CD4-positive, alpha-beta T cell (primary cell): ENCODE measurements around the gene TCF3. TPM values are rescaled to one million over a fixed set of nuclear protein-coding genes. Genes with fewer than 3 reads are reported as not detected.
A peak's percentile ranks its signal among the peaks of the same experiment; 100 is the strongest.

ENCODE experiments used
- ATAC-seq: fragments of 200-7000 bp; cut with Tn5 transposase; one replicate; pipeline ENCODE4 v1.10.0; 2022; ENCODE audit warnings: mild to moderate bottlenecking; ENCODE audit not compliant: poor library complexity
- CTCF ChIA-PET: fragments of 350-600 bp; sonication (Branson Sonifier 250); formaldehyde crosslinking; loops from one replicate; lab custom pipeline; 2021; ENCODE audit warnings: antibody characterized with exemption, inconsistent platforms; lab: Charles Lee
- POLR2A ChIA-PET: fragments of 350-600 bp; sonication (Branson Sonifier 250); formaldehyde crosslinking; loops from one replicate; lab custom pipeline; 2021; ENCODE audit warnings: antibody characterized with exemption, inconsistent platforms; lab: Charles Lee
- DNase-seq, 14 experiments: peaks; one replicate each; pipeline ENCODE4 v3.0.0-alpha.2; 2013 to 2020; ENCODE audit warnings: mixed read lengths in 2 of 14
- H3K27ac ChIP-seq, 2 donors: one replicate each; pipeline versions ENCODE4 v1.5.1 to v1.7.0; 2013; ENCODE audit warnings: low read length in 2 of 2, low read depth in 1 of 2, mild to moderate bottlenecking in 1 of 2
- H3K27me3 ChIP-seq, 2 experiments: 1 replicate in 1 of 2; 2 replicates in 1 of 2; pipeline versions ENCODE4 v1.6.1 to v1.7.0; 2013; ENCODE audit warnings: low read length in 2 of 2, control low read depth in 1 of 2, mild to moderate bottlenecking in 1 of 2, moderate library complexity in 1 of 2; ENCODE audit not compliant: insufficient read depth in 2 of 2, control insufficient read depth in 1 of 2
- H3K36me3 ChIP-seq: one replicate; pipeline ENCODE4 v1.6.1; 2013; ENCODE audit warnings: low read length, control low read depth; ENCODE audit not compliant: insufficient read depth
- H3K4me1 ChIP-seq: one replicate; pipeline ENCODE4 v1.6.1; 2013; ENCODE audit warnings: low read length, control low read depth; ENCODE audit not compliant: insufficient read depth
- H3K4me3 ChIP-seq: one replicate; pipeline ENCODE4 v1.5.1; 2013; ENCODE audit warnings: mild to moderate bottlenecking, low read length, moderate library complexity
- H3K9me3 ChIP-seq, 2 experiments: 1 replicate in 1 of 2; 2 replicates in 1 of 2; pipeline versions ENCODE4 v1.6.1 to v1.7.0; 2013; ENCODE audit warnings: low read length in 2 of 2, mild to moderate bottlenecking in 2 of 2, control low read depth in 1 of 2, moderate library complexity in 1 of 2; ENCODE audit not compliant: control insufficient read depth in 1 of 2, insufficient read depth in 1 of 2
- H3K27ac Mint-ChIP-seq: one replicate; pipeline ENCODE4 v1.8.0; 2020; ENCODE audit warnings: mixed read lengths
- H3K27me3 Mint-ChIP-seq: one replicate; pipeline ENCODE4 v1.8.0; 2021; ENCODE audit warnings: mixed read lengths
- H3K36me3 Mint-ChIP-seq: one replicate; pipeline ENCODE4 v1.8.0; 2021; ENCODE audit warnings: low read depth, mixed read lengths
- H3K4me1 Mint-ChIP-seq: one replicate; pipeline ENCODE4 v1.8.0; 2021; ENCODE audit warnings: low read depth, mixed read lengths
- H3K4me3 Mint-ChIP-seq: one replicate; pipeline ENCODE4 v1.8.0; 2020; ENCODE audit warnings: mild to moderate bottlenecking, mixed read lengths
- H3K9me3 Mint-ChIP-seq: one replicate; pipeline ENCODE4 v1.8.0; 2020; ENCODE audit warnings: mixed read lengths
- intact Hi-C, 2 experiments: fragments of 100-400 bp; cut with DNase I in 1 of 2; cut with micrococcal nuclease in 1 of 2; formaldehyde crosslinking; loops; one replicate each; pipeline versions ENCODE4 v1.15.1 to v1.9.0; 2023 to 2025; cut with DNase I, micrococcal nuclease
- total RNA-seq, 174 experiments: library from RNA in 2 of 174; stranded (reverse) in 2 of 174; gene quantifications; one replicate each; pipeline ENCODE4 v1.2.3 and lab custom pipeline; 2021 to 2026
- TF ChIP-seq, protein P1 (sequence below): fragments of 200-600 bp; IDR thresholded peaks from one replicate; pipeline ENCODE4 v1.8.0; 2022; ENCODE audit warnings: antibody characterized with exemption, mild to moderate bottlenecking

The TCF3 gene
- total RNA-seq, 2 experiments from 2014 or later = 51.2 to 52.2 TPM

DNA sequence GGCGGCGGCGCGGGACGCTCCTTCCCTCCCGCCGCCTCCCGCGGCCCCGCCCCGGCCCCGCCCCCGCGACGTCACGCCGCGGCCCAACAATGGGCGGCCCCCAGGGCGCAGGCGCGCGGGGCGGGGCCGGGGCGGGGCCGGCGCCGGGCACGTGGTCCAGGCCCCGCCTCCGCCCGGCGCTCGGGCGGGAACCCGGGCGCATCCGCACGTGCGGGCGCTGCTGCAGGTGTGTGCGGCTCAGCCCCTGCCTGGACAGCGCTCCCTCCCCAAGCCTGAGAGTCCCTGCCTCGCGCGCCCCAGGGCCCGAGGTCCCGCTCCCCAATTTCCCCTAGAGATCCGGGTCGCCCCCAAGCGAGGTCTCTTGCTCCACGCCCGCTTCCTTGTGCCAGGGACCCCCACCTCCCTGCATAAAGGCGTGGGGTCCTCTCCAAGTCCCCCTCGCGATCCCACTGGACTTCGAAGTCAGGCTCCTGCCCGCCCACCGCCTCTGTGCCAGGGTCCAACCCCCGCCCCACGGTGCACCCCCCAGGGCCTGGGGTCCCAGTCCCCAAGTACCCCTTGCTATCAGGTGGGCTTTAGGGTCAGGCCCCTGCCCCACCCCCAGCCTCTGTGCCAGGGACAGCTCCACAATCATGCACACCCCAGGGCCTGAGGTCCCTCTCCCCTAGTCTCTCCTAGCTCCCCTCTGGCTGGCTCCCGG lies 83.9 kb downstream of the TCF3 start, which contains the start of gene MEX3D:
Gene MEX3D (minus strand): TSS at position 6 of the 700 bp plus-strand sequence. CDS start 267 bp downstream, outside the sequence.
- H3K4me3 ChIP-seq = peak within 1 kb of the TSS; percentile 32

DNA sequence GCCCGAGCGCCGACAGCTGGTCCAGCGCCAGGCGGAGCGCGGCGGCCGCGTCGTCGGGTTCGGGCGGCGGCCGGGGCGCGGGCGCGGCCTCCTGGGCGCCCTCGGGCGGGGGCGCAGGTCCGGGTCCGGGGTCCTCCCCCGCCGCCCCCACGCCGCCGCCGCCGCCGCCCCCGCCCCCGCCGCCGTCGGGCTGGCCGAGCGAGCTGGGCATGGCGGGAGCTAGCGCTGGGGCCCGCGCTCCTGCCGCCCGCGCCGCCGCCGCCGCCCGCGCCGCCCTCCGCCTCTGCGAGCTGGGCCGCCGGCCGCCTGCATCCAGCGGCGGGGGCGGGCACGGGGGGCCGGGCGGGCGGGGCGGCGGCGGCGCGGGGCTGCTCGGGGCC lies 84.6 kb downstream of the TCF3 start:
- CTCF ChIA-PET = no interaction called here
- no peak overlapping the region for H3K27ac ChIP-seq
- no peaks in the 10 kb centered on the region for H3K9me3 ChIP-seq
- Mint-ChIP-seq H3K9me3 (no peaks in the 10 kb centered on the region), H3K4me1 (peaks cover 4% of the 10 kb centered on the region), H3K4me3 (no peak overlapping the region), H3K27ac (no peak overlapping the region), H3K27me3 (peaks cover 4% of the 10 kb centered on the region), H3K36me3 (no peaks in the 10 kb centered on the region)
- TF ChIP-seq, protein P1, sequence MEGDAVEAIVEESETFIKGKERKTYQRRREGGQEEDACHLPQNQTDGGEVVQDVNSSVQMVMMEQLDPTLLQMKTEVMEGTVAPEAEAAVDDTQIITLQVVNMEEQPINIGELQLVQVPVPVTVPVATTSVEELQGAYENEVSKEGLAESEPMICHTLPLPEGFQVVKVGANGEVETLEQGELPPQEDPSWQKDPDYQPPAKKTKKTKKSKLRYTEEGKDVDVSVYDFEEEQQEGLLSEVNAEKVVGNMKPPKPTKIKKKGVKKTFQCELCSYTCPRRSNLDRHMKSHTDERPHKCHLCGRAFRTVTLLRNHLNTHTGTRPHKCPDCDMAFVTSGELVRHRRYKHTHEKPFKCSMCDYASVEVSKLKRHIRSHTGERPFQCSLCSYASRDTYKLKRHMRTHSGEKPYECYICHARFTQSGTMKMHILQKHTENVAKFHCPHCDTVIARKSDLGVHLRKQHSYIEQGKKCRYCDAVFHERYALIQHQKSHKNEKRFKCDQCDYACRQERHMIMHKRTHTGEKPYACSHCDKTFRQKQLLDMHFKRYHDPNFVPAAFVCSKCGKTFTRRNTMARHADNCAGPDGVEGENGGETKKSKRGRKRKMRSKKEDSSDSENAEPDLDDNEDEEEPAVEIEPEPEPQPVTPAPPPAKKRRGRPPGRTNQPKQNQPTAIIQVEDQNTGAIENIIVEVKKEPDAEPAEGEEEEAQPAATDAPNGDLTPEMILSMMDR = no peak
- peak in 1 of 14 experiments; percentile 51 for DNase-seq
- H3K4me3 ChIP-seq = no peak overlapping the region
- peak; percentile 38 for ATAC-seq
- peaks cover 13% of the 10 kb centered on the region for H3K4me1 ChIP-seq
- intact Hi-C loops = loop anchor here in 1 of 2 experiments (1.0 to 2.0 kb wide), 2 partner anchors 23 to 37 kb away; partner anchors contain the start of gene UQCR11
- H3K27me3 ChIP-seq = no peaks in the 10 kb centered on the region
- POLR2A ChIA-PET = no interaction called here
- no peaks in the 10 kb centered on the region for H3K36me3 ChIP-seq

More for the DNA sequence above, 83.9 kb downstream of the TCF3 start, which contains the start of gene MEX3D:
- H3K27me3 ChIP-seq = no peaks in the 10 kb centered on the region
- peaks cover 13% of the 10 kb centered on the region for H3K4me1 ChIP-seq
- ChIA-PET CTCF (no interaction called here), POLR2A (interaction anchor here (0.6 kb wide), 1 partner anchor 25 kb away, joined by 3 read pairs; no protein-coding TSS in a partner anchor)
- Mint-ChIP-seq H3K4me3 (peak within 1 kb of the TSS; percentile 45), H3K9me3 (no peaks in the 10 kb centered on the region), H3K27ac (no peak within 1 kb of the TSS), H3K36me3 (no peaks in the 10 kb centered on the region), H3K27me3 (peaks cover 4% of the 10 kb centered on the region), H3K4me1 (peaks cover 4% of the 10 kb centered on the region)
- ATAC-seq (peak; percentile 89), DNase-seq (peak; percentile 68 to 96 (median 83))
- H3K36me3 ChIP-seq = no peaks in the 10 kb centered on the region
- intact Hi-C loops = loop anchor here in 1 of 2 experiments (1.0 to 2.0 kb wide), 3 partner anchors 22 to 83 kb away; partner anchors contain the start of gene UQCR11
- no peak within 1 kb of the TSS for H3K27ac ChIP-seq
- no peaks in the 10 kb centered on the region for H3K9me3 ChIP-seq
- TF ChIP-seq, protein P1 = no peak

DNA sequence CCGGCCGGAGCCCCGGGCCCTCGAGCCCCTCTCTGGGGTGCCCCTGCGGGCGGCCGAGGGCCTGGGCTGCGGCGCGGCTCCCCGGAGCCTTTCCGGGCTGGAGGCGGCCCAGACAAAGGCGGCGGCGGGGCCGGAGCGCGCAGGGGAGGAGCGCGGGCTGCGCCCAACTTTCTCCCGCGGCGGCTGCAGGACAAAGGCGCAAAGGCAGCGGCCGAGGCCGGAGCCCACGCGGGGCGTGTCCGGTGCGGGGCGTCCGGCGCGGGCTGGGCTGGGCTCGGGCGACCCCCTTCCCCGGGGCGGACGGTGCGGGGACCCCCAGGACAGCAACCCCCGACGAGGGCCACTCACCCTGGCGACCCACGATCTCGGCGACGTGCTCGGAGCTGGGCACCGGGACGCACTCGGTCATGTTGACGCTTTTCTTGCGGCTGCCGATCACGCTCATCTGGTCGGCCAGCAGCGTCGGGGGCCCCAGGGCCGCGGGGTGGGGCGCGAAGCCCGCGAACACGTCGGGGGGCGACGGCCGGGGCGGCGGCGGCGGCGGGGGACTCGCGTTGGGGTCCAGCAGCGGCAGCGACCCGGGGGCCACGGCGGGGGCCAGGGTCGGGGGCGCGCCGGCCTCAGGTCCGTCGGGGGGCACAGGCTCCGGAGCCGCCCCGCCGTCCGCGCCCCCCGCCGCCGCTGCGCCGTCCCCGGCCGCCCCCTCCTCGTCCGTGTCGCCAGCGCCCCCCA lies 85.1 kb downstream of the TCF3 start:
- DNase-seq (peak in 3 of 14 experiments; percentile 18 to 40 (median 30)), ATAC-seq (no peak)
- no peaks in the 10 kb centered on the region for H3K9me3 Mint-ChIP-seq
- no peak overlapping the region for H3K4me3 Mint-ChIP-seq
- ChIA-PET CTCF (no interaction called here), POLR2A (interaction anchor here (0.5 kb wide), 1 partner anchor 31 kb away, joined by 3 read pairs; no protein-coding TSS in a partner anchor)
- TF ChIP-seq, protein P1 = no peak
- no peaks in the 10 kb centered on the region for H3K27me3 ChIP-seq
- H3K9me3 ChIP-seq = no peaks in the 10 kb centered on the region
- H3K36me3 ChIP-seq = no peaks in the 10 kb centered on the region
- peaks cover 4% of the 10 kb centered on the region for H3K27me3 Mint-ChIP-seq
- peaks cover 13% of the 10 kb centered on the region for H3K4me1 ChIP-seq
- intact Hi-C loops = no loop called here
- H3K27ac ChIP-seq = no peak overlapping the region
- peaks cover 4% of the 10 kb centered on the region for H3K4me1 Mint-ChIP-seq
- no peaks in the 10 kb centered on the region for H3K36me3 Mint-ChIP-seq
- H3K4me3 ChIP-seq = no peak overlapping the region
- no peak overlapping the region for H3K27ac Mint-ChIP-seq
